ENCODE data around the gene GLRX3. TPM values are rescaled to one million over a fixed set of nuclear protein-coding genes. Genes with fewer than 3 reads are reported as not detected.

Gene GLRX3
- total and polyA plus RNA-seq, 4 donors = 37.6 to 71.1 (median 57.5) TPM

- Histone ChIP-seq H3K27ac (ENCODE audit: low read depth in 1 of 2, low read length in 1 of 2) (no peak overlapping the region), H3K4me3 (no peak overlapping the region), H3K9ac (ENCODE audit: insufficient read depth in 1 of 2, low read length in 2 of 2) (no peak overlapping the region), H3K27me3 (ENCODE audit: control insufficient read depth in 3 of 3, insufficient read depth in 3 of 3, low read length in 2 of 3) (no peaks in the 10 kb centered on the region), H3K36me3 (ENCODE audit: control insufficient read depth in 4 of 4, insufficient read depth in 4 of 4, low read length in 4 of 4) (peaks cover 0 to 3% (median 0%) of the 10 kb centered on the region in 4 donors), H3K4me1 (ENCODE audit: control insufficient read depth in 5 of 5, insufficient read depth in 5 of 5, low read length in 5 of 5) (peaks cover 0 to 9% (median 0%) of the 10 kb centered on the region in 5 donors), H3K9me3 (ENCODE audit: control insufficient read depth in 4 of 4, insufficient read depth in 3 of 4, low read length in 3 of 4) (peaks cover 0 to 2% (median 0%) of the 10 kb centered on the region in 4 donors)
- ATAC-seq (ENCODE audit: insufficient read depth, low FRiP score) (no peak), DNase-seq (no peak)
- TF ChIP-seq CTCF (IDR thresholded peaks at IDR 0.05; ENCODE audit: control extremely low read depth, extremely low read depth) = no peak
- 83 to 86% methylated on average over 22 of the region's 22 CpGs for WGBS, 2 donors
These were observed 55.2 kb downstream of the GLRX3 start for GRCh38 chr10:130191380-130191779.

- Histone ChIP-seq H3K27me3 (ENCODE audit: control insufficient read depth in 3 of 3, insufficient read depth in 3 of 3, low read length in 2 of 3) (no peaks in the 10 kb centered on the region), H3K27ac (ENCODE audit: low read depth in 1 of 2, low read length in 1 of 2) (no peak overlapping the region), H3K36me3 (ENCODE audit: control insufficient read depth in 4 of 4, insufficient read depth in 4 of 4, low read length in 4 of 4) (no peaks in the 10 kb centered on the region), H3K9ac (ENCODE audit: insufficient read depth in 1 of 2, low read length in 2 of 2) (no peak overlapping the region), H3K9me3 (ENCODE audit: control insufficient read depth in 4 of 4, insufficient read depth in 3 of 4, low read length in 3 of 4) (peaks cover 0 to 2% (median 0%) of the 10 kb centered on the region in 4 donors), H3K4me1 (ENCODE audit: control insufficient read depth in 5 of 5, insufficient read depth in 5 of 5, low read length in 5 of 5) (peaks cover 0 to 9% (median 0%) of the 10 kb centered on the region in 5 donors), H3K4me3 (no peak overlapping the region)
- ATAC-seq (ENCODE audit: insufficient read depth, low FRiP score) (no peak), DNase-seq (no peak)
- 89 to 91% methylated on average over 10 of the region's 10 CpGs for WGBS, 2 donors
- no peak for TF ChIP-seq CTCF (IDR thresholded peaks at IDR 0.05; ENCODE audit: control extremely low read depth, extremely low read depth)
These were observed 56.2 kb downstream of the GLRX3 start for GRCh38 chr10:130192276-130192848.

- H3K36me3 ChIP-seq (ENCODE audit: control insufficient read depth in 4 of 4, insufficient read depth in 4 of 4, low read length in 4 of 4) = no peaks in the 10 kb centered on the region
- no peak overlapping the region for H3K4me3 ChIP-seq
- H3K9ac ChIP-seq (ENCODE audit: insufficient read depth in 1 of 2, low read length in 2 of 2) = no peak overlapping the region
- 83 to 86% methylated on average over 5 of the region's 5 CpGs for WGBS, 2 donors
- TF ChIP-seq CTCF (IDR thresholded peaks at IDR 0.05; ENCODE audit: control extremely low read depth, extremely low read depth) = no peak
- no peak for ATAC-seq (ENCODE audit: insufficient read depth, low FRiP score)
- H3K9me3 ChIP-seq (ENCODE audit: control insufficient read depth in 4 of 4, insufficient read depth in 3 of 4, low read length in 3 of 4) = peaks cover 0 to 2% (median 0%) of the 10 kb centered on the region in 4 donors
- H3K4me1 ChIP-seq (ENCODE audit: control insufficient read depth in 5 of 5, insufficient read depth in 5 of 5, low read length in 5 of 5) = peaks cover 0 to 9% (median 0%) of the 10 kb centered on the region in 5 donors
- H3K27me3 ChIP-seq (ENCODE audit: control insufficient read depth in 3 of 3, insufficient read depth in 3 of 3, low read length in 2 of 3) = no peaks in the 10 kb centered on the region
- no peak for DNase-seq
- no peak overlapping the region for H3K27ac ChIP-seq (ENCODE audit: low read depth in 1 of 2, low read length in 1 of 2)
These were observed 56.8 kb downstream of the GLRX3 start for GRCh38 chr10:130193033-130193432.

All from lung (tissue), 12 donors.